Adrenal gland (tissue), 5 donors: ENCODE data around the gene TAGLN.

Source experiments
- CTCF ChIP-seq, 6 experiments: fragments of 450-650 bp in 4 of 6; fragments of 200-600 bp in 2 of 6; sonication (generic) in 1 of 6; IDR thresholded peaks; 1 replicate in 5 of 6; 2 replicates in 1 of 6; pipeline versions ENCODE4 v1.5.1 to v1.8.0; 2016 to 2021; ENCODE audit warnings: antibody characterized with exemption in 6 of 6, mild to moderate bottlenecking in 2 of 6, moderate library complexity in 1 of 6
- POLR2A ChIP-seq, 2 donors: fragments of 450-650 bp; IDR thresholded peaks; one replicate each; pipeline ENCODE4 v1.6.1; 2017; ENCODE audit warnings: antibody characterized with exemption in 2 of 2, mild to moderate bottlenecking in 2 of 2, moderate library complexity in 1 of 2
- donor health status: DM: no; HTN: no; CAD: no.

DNA sequence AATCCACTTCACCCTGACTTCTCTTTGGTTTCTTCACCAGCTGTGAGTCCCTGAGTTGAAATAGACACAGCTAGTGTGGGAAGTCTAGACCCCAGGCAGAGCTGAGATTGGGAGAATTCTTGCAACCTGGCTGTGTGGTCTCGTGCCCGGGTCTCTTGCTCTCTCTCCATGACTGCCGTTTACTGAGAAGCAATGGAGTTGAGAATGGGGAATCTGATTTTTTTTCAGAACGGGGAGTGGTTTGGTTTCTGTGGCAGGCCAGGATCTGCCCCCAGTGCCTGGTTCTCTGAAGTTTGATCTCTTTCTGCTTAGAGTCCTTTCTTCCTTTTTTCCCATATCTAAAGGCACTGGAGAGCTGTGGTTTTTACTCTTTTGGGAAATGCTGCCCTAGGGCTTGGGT, 19.1 kb upstream of the TAGLN start:
- TF ChIP-seq CTCF (IDR thresholded peaks at IDR 0.05) (no peak), POLR2A (IDR thresholded peaks at IDR 0.05) (no peak)
